ENCODE results near the gene MUC6.

The MUC6 gene

GRCh38 chr11:971731-972365 lies 64.7 kb downstream of the MUC6 start:
- Histone ChIP-seq H3K36me3 (ENCODE audit: control insufficient read depth, insufficient read depth, low read length) (peaks cover 12% of the 10 kb centered on the region), H3K4me1 (ENCODE audit: control insufficient read depth, insufficient read depth, low read length) (no peaks in the 10 kb centered on the region), H3K27ac (ENCODE audit: low read depth, low read length) (no peak overlapping the region)

GRCh38 chr11:971092-971690 lies 65.3 kb downstream of the MUC6 start:
- Histone ChIP-seq H3K4me1 (ENCODE audit: control insufficient read depth, insufficient read depth, low read length) (no peaks in the 10 kb centered on the region), H3K4me3 (ENCODE audit: low read length) (no peak overlapping the region), H3K27me3 (ENCODE audit: control insufficient read depth, insufficient read depth, low read length) (no peaks in the 10 kb centered on the region), H3K27ac (ENCODE audit: low read depth, low read length) (no peak overlapping the region), H3K9ac (ENCODE audit: low read length) (no peak overlapping the region), H3K36me3 (ENCODE audit: control insufficient read depth, insufficient read depth, low read length) (peaks cover 12% of the 10 kb centered on the region)

More at GRCh38 chr11:971731-972365, 64.7 kb downstream of the MUC6 start:
- no peak overlapping the region for H3K4me3 ChIP-seq (ENCODE audit: low read length)
- no peaks in the 10 kb centered on the region for H3K27me3 ChIP-seq (ENCODE audit: control insufficient read depth, insufficient read depth, low read length)
- H3K9ac ChIP-seq (ENCODE audit: low read length), result no peak overlapping the region

- H3K4me3 ChIP-seq (ENCODE audit: low read length), result no peak overlapping the region
- no peaks in the 10 kb centered on the region for H3K27me3 ChIP-seq (ENCODE audit: control insufficient read depth, insufficient read depth, low read length)
- H3K27ac ChIP-seq (ENCODE audit: low read depth, low read length), result no peak overlapping the region
- H3K36me3 ChIP-seq (ENCODE audit: control insufficient read depth, insufficient read depth, low read length), result peaks cover 12% of the 10 kb centered on the region
- H3K9ac ChIP-seq (ENCODE audit: low read length), result no peak overlapping the region
- H3K4me1 ChIP-seq (ENCODE audit: control insufficient read depth, insufficient read depth, low read length), result no peaks in the 10 kb centered on the region
Measured at GRCh38 chr11:970319-970871, 66.1 kb downstream of the MUC6 start.

- no peak overlapping the region for H3K4me3 ChIP-seq (ENCODE audit: low read length)
- no peak overlapping the region for H3K27ac ChIP-seq (ENCODE audit: low read depth, low read length)
- no peak overlapping the region for H3K9ac ChIP-seq (ENCODE audit: low read length)
- H3K27me3 ChIP-seq (ENCODE audit: control insufficient read depth, insufficient read depth, low read length), result no peaks in the 10 kb centered on the region
- H3K4me1 ChIP-seq (ENCODE audit: control insufficient read depth, insufficient read depth, low read length), result no peaks in the 10 kb centered on the region
- H3K36me3 ChIP-seq (ENCODE audit: control insufficient read depth, insufficient read depth, low read length), result peaks cover 10% of the 10 kb centered on the region
Measured at GRCh38 chr11:969651-970205, 66.8 kb downstream of the MUC6 start.

- no peak overlapping the region for H3K4me3 ChIP-seq (ENCODE audit: low read length)
- no peaks in the 10 kb centered on the region for H3K27me3 ChIP-seq (ENCODE audit: control insufficient read depth, insufficient read depth, low read length)
- no peak overlapping the region for H3K27ac ChIP-seq (ENCODE audit: low read depth, low read length)
- H3K9ac ChIP-seq (ENCODE audit: low read length), result no peak overlapping the region
- H3K4me1 ChIP-seq (ENCODE audit: control insufficient read depth, insufficient read depth, low read length), result no peaks in the 10 kb centered on the region
- H3K36me3 ChIP-seq (ENCODE audit: control insufficient read depth, insufficient read depth, low read length), result peaks cover 8% of the 10 kb centered on the region
Measured at GRCh38 chr11:968822-969221, 67.7 kb downstream of the MUC6 start.

GRCh38 chr11:967995-968751 lies 68.3 kb downstream of the MUC6 start:
- no peaks in the 10 kb centered on the region for H3K27me3 ChIP-seq (ENCODE audit: control insufficient read depth, insufficient read depth, low read length)
- H3K9ac ChIP-seq (ENCODE audit: low read length), result no peak overlapping the region
- peaks cover 3% of the 10 kb centered on the region for H3K36me3 ChIP-seq (ENCODE audit: control insufficient read depth, insufficient read depth, low read length)
- no peaks in the 10 kb centered on the region for H3K4me1 ChIP-seq (ENCODE audit: control insufficient read depth, insufficient read depth, low read length)
- no peak overlapping the region for H3K4me3 ChIP-seq (ENCODE audit: low read length)
- no peak overlapping the region for H3K27ac ChIP-seq (ENCODE audit: low read depth, low read length)

GRCh38 chr11:965206-965775 lies 71.2 kb downstream of the MUC6 start:
- H3K27me3 ChIP-seq (ENCODE audit: control insufficient read depth, insufficient read depth, low read length), result no peaks in the 10 kb centered on the region

GRCh38 chr11:963852-964251 lies 72.7 kb downstream of the MUC6 start:
- no peaks in the 10 kb centered on the region for H3K27me3 ChIP-seq (ENCODE audit: control insufficient read depth, insufficient read depth, low read length)
- no peak overlapping the region for H3K4me3 ChIP-seq (ENCODE audit: low read length)
- no peak overlapping the region for H3K9ac ChIP-seq (ENCODE audit: low read length)
- H3K4me1 ChIP-seq (ENCODE audit: control insufficient read depth, insufficient read depth, low read length), result no peaks in the 10 kb centered on the region
- H3K27ac ChIP-seq (ENCODE audit: low read depth, low read length), result no peak overlapping the region
- peaks cover 3% of the 10 kb centered on the region for H3K36me3 ChIP-seq (ENCODE audit: control insufficient read depth, insufficient read depth, low read length)

More at GRCh38 chr11:965206-965775, 71.2 kb downstream of the MUC6 start:
- Histone ChIP-seq H3K4me1 (ENCODE audit: control insufficient read depth, insufficient read depth, low read length) (no peaks in the 10 kb centered on the region), H3K4me3 (ENCODE audit: low read length) (no peak overlapping the region), H3K9ac (ENCODE audit: low read length) (no peak overlapping the region), H3K36me3 (ENCODE audit: control insufficient read depth, insufficient read depth, low read length) (peaks cover 3% of the 10 kb centered on the region), H3K27ac (ENCODE audit: low read depth, low read length) (no peak overlapping the region)

All from rectal smooth muscle tissue (tissue), 1 donor.